ENCODE data around the gene FMNL2. TPM values are rescaled to one million over a fixed set of nuclear protein-coding genes. Genes with fewer than 3 reads are reported as not detected.

The FMNL2 gene
- total RNA-seq, 1 experiment from 2014 or later, result 33.6 TPM

DNA sequence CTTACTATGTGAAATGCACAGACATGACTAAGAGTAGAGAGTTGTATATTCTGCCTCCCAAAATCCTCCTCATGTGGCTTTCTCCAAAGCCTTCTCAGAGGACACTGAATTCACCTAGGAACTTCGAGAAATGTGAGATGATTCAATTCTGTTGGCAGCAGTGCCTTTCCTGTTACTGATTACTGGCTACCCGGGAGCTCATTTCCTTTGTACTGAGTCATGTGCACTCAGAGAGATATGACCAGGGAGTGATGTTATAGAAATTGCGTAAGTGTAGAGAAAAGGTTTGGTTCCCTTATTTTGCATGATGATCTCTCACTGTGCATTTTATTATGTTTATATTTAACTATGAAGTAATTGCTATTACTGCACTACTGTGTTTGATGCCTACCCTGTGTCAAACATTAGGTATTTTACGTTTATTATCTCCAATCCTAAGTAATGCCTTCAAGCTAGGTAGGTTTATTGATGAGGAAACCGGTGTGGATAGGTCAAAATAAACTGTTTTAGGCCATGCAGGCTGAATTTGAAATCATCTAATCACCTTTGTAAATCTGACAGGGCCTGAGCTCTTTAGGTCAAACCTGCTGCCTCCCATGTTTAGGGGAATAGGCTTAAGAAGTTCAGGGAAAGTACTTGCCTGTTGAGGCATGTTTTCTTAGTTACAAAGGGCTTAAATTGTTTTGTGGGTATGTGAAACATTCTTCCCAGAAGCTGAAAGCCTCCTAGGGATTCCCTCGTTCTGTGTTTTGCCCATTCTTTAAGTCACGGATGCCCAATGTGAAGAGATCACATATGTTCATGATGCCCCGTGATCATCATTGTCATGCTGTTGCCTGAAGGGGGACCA lies 86.8 kb downstream of the FMNL2 start:
- H2AFZ ChIP-seq (ENCODE audit: low read length), result no peak overlapping the region
- H2BK120ac ChIP-seq (ENCODE audit: low read depth, low read length, poor library complexity, severe bottlenecking), result no peak overlapping the region
- no peak overlapping the region for H3K23ac ChIP-seq (ENCODE audit: insufficient read length, low read depth, low read length)
- no peaks in the 10 kb centered on the region for H3K79me1 ChIP-seq (ENCODE audit: insufficient read depth, low read depth, low read length, poor library complexity, severe bottlenecking)
- Mint-ChIP-seq H3K36me3 (ENCODE audit: insufficient read depth in 1 of 3, low read depth in 3 of 3) (no peaks in the 10 kb centered on the region), H3K9me3 (no peaks in the 10 kb centered on the region), H3K27ac (no peak overlapping the region; a peak in 2 of 7 replicates), H3K4me1 (peaks cover 52% of the 10 kb centered on the region in 2 experiments), H3K27me3 (ENCODE audit: low read depth) (no peaks in the 10 kb centered on the region), H3K4me3 (no peak overlapping the region)
- H3K14ac ChIP-seq (ENCODE audit: insufficient read depth, low read length), result no peak overlapping the region
- H3K9ac ChIP-seq (ENCODE audit: extremely low read depth, insufficient read length, low read length), result no peak overlapping the region
- no peak overlapping the region for H3K4ac ChIP-seq (ENCODE audit: low read depth, low read length)
- H3K4me2 ChIP-seq (ENCODE audit: insufficient read depth, insufficient read length, low read length), result no peak overlapping the region
- H3K18ac ChIP-seq (ENCODE audit: insufficient read length, low read depth, low read length), result no peak overlapping the region
- no peak overlapping the region for H2BK12ac ChIP-seq (ENCODE audit: insufficient read length, low read depth, low read length)
- no peak overlapping the region for H3K27ac ChIP-seq (ENCODE audit: insufficient read length, low read depth, low read length)
- TF ChIP-seq, protein P1, sequence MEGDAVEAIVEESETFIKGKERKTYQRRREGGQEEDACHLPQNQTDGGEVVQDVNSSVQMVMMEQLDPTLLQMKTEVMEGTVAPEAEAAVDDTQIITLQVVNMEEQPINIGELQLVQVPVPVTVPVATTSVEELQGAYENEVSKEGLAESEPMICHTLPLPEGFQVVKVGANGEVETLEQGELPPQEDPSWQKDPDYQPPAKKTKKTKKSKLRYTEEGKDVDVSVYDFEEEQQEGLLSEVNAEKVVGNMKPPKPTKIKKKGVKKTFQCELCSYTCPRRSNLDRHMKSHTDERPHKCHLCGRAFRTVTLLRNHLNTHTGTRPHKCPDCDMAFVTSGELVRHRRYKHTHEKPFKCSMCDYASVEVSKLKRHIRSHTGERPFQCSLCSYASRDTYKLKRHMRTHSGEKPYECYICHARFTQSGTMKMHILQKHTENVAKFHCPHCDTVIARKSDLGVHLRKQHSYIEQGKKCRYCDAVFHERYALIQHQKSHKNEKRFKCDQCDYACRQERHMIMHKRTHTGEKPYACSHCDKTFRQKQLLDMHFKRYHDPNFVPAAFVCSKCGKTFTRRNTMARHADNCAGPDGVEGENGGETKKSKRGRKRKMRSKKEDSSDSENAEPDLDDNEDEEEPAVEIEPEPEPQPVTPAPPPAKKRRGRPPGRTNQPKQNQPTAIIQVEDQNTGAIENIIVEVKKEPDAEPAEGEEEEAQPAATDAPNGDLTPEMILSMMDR (conservative IDR thresholded peaks at IDR 0.05), result no peak
- H2BK15ac ChIP-seq (ENCODE audit: low read depth, low read length), result no peak overlapping the region
- no peak overlapping the region for H4K8ac ChIP-seq (replicated peaks; ENCODE audit: insufficient read length, low read depth, low read length)
- no peak overlapping the region for H4K5ac ChIP-seq (ENCODE audit: insufficient read length, low read depth, low read length)
- H3K79me2 ChIP-seq (ENCODE audit: insufficient read depth, low read length), result peaks cover 3% of the 10 kb centered on the region; the same call in 1 of the 2 replicates
- no peak overlapping the region for H2BK20ac ChIP-seq (ENCODE audit: low read depth, low read length, poor library complexity, severe bottlenecking)
- no peak overlapping the region for H2BK5ac ChIP-seq (ENCODE audit: insufficient read length, low read length)
- no peak for DNase-seq
- H3K9me3 ChIP-seq (ENCODE audit: control insufficient read depth, low read depth, low read length), result no peaks in the 10 kb centered on the region
- no CpG with 5 or more reads among the region's 8 CpGs for WGBS (ENCODE audit: extremely low coverage, insufficient read length, low lambda C conversion rate)
- no peak overlapping the region for H3K56ac ChIP-seq (ENCODE audit: insufficient read length, low read depth, low read length)
- H4K91ac ChIP-seq (ENCODE audit: insufficient read length, low read depth, low read length), result no peak overlapping the region
- H3K27me3 ChIP-seq (ENCODE audit: insufficient read depth, low read length), result no peaks in the 10 kb centered on the region
- no peak overlapping the region for H2AK5ac ChIP-seq (ENCODE audit: insufficient read length, low read length)
- no peaks in the 10 kb centered on the region for H3K23me2 ChIP-seq (ENCODE audit: insufficient read length, low read depth, low read length, poor library complexity, severe bottlenecking)
- no peak overlapping the region for H3T11ph ChIP-seq (ENCODE audit: low read length)
- peaks cover 13% of the 10 kb centered on the region for H3K4me1 ChIP-seq (ENCODE audit: insufficient read depth, low read length)
- no peaks in the 10 kb centered on the region for H4K20me1 ChIP-seq (ENCODE audit: control insufficient read depth, insufficient read depth, insufficient read length)

Measured in H9 (cell line).